Hematopoietic multipotent progenitor cell treated with erythropoietin and hydrocortisone succinate and interleukin-3 and kit ligand, for 8 days (in vitro differentiated cells): ENCODE measurements around the gene CHMP4A.
A peak's percentile ranks its signal among the peaks of the same experiment; 100 is the strongest.

Experiments
- DNase-seq: peaks from one replicate; pipeline ENCODE4 v3.0.0-alpha.2; 2015

Gene CHMP4A

DNA sequence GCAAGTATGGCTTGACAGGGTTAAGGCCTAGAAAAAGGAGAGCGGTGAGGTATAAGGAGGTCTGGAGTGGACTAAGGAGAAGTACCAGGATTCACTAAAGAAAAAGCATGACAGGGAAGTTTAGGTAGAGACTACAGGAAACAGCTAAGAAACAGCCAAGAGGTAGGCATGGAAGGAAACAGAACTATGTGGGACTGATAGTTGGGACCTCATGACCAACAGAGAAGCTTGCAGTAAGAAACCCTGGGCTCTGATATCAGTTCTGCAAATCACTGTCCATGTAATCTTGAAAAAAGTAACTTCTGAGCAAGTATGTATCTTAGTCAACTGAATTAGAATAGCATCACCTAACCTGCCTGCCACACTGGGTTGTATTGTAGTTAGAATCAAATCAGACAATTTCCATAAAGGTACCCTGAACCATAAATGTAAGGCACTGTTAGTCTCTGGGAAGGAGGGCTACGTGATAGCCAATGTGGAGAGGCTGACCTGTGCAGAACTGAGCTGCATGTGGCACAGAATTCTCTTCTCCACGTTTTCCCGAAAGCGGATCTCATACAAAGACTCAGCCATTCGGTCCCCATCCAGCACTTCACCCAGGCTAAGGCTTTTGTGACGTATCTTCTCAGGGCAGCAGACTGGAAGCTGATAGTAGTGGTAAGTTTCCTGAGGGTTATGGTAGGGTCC is 19.0 kb downstream of the CHMP4A start:
- no peak for DNase-seq

GRCh38 chr14:24192933-24193332 is 20.4 kb downstream of the CHMP4A start:
- DNase-seq = no peak

GRCh38 chr14:24190416-24190815 is 22.9 kb downstream of the CHMP4A start:
- DNase-seq = no peak

- DNase-seq = no peak
These were observed 23.8 kb downstream of the CHMP4A start for GRCh38 chr14:24189460-24189859.

GRCh38 chr14:24189059-24189375 is 24.3 kb downstream of the CHMP4A start:
- DNase-seq = no peak

GRCh38 chr14:24188251-24189058 is 24.8 kb downstream of the CHMP4A start, which contains the start of gene IPO4:
IPO4 (minus strand) TSS chr14:24188816; CDS start chr14:24188787, 29 bp downstream.
- peak; percentile 97 for DNase-seq

- no peak for DNase-seq
These were observed 25.8 kb downstream of the CHMP4A start for GRCh38 chr14:24187539-24187915.

- no peak for DNase-seq
These were observed 26.3 kb downstream of the CHMP4A start for GRCh38 chr14:24186831-24187538.

DNA sequence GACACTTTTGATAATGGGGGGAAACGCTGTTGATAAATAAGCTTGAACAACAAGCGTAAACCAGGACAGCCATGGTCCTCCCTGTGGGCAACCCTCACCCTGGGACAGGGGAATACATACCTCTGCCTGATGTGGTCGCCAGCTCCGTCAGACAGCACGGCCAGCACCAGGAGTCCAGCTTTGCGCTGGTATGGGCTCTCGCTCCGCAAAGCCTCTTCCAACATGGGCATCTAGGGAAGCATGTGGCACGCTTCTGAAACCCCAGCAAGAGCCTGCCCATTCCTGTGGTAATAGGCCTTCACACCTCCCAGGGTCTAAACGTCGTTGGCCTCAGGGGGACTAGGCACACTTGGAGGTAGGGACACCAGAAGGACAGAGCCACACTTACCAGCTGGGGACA is 27.5 kb downstream of the CHMP4A start:
- DNase-seq = no peak

DNA sequence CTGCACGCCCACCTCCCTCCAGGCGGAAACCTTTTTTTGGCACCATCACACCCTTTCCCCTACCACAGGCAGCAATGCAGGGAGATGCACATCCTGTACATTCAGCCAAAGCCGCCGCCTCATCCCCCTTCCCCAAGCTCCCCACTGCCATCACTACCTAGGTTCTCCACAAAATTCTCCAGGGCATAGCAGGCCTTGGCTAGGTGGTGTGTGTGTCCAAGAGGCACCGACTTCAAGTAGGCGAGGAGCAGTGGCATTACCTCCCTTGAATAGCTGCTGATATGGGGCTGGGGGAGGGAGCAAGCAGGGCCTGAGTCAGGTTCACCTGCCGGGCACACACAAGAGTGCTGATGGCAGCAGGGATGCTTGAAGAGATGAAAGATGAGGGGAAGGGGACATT is 28.3 kb downstream of the CHMP4A start:
- DNase-seq = no peak

- no peak for DNase-seq
These were observed 29.0 kb downstream of the CHMP4A start for GRCh38 chr14:24184104-24184970.

GRCh38 chr14:24183014-24183481 is 30.2 kb downstream of the CHMP4A start:
- no peak for DNase-seq

GRCh38 chr14:24182110-24182882 is 31.0 kb downstream of the CHMP4A start:
- no peak for DNase-seq

DNA sequence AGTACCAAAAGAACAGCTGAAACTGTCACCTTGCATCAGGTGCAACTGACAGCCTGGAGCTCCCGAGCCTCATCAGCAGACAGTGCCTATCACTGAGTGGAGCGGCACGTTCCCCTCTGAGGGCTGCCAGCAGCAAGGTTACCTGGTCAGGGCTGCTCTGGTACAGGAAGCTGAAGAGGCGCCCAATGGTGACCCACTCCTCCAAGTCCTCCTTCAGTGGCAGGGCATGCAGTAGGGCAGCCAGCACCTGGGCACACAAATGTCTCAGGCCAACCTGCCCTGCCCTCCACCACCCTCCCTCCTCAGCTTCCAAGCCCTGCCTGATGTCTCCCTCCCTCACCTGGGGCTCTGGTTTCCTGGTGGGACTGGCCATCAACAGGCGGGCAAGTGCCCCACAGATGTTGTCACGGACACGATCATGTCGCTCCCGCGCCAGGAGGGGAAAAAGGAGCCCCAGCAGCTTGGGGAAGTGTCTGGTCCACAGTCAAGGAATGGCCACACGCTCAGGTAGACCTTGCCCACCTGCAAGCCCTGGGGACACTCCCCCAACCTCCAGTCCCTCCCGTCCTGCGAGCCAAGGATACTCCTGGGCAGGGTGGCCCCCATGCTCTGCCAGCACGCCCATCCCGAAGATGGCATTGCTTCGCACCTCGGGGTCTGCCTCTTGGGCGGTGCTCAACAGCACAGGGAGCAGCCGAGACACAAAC is 31.8 kb downstream of the CHMP4A start:
- no peak for DNase-seq

DNA sequence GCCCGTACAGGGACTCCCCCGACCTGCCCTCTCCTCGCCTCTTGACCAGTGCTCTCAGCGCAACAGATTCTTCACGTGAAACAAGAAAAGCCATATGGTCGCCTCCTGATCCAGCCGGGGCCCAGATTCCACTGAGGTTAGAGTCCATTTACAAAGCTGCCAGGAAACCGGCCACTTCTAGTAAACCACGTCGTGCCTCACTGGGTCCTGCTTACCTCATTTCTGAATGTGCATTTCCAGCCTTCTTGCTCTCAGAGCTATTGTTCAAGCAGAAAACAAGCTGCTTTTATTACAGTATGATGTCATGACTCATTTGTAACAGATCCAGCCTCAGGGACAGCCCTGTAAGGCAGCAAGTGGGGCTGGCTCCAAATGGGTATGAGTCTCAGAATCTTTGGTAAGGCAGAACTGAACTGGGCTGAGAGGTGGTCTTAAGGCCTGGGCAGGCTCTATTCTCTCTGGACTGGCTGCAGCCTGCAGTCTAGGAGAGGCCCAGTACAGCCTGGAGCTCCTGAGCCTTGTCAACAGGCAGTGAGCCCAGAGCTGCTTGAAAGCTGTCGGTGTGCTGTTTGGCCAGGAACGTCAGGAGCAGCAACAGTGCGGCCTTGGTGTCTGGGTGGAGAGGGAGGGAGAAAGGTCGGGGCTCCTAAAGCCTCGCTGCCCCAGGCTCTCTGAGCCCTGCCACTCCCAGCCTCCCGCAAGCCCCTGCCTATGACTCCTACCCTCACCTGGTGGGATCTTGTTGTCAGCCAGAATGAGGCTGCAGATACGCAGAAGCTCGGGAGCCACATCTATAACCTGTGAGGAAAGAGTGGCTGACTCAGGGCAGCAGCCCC is 33.1 kb downstream of the CHMP4A start:
- no peak for DNase-seq

GRCh38 chr14:24179294-24179960 is 33.9 kb downstream of the CHMP4A start:
- no peak for DNase-seq

DNA sequence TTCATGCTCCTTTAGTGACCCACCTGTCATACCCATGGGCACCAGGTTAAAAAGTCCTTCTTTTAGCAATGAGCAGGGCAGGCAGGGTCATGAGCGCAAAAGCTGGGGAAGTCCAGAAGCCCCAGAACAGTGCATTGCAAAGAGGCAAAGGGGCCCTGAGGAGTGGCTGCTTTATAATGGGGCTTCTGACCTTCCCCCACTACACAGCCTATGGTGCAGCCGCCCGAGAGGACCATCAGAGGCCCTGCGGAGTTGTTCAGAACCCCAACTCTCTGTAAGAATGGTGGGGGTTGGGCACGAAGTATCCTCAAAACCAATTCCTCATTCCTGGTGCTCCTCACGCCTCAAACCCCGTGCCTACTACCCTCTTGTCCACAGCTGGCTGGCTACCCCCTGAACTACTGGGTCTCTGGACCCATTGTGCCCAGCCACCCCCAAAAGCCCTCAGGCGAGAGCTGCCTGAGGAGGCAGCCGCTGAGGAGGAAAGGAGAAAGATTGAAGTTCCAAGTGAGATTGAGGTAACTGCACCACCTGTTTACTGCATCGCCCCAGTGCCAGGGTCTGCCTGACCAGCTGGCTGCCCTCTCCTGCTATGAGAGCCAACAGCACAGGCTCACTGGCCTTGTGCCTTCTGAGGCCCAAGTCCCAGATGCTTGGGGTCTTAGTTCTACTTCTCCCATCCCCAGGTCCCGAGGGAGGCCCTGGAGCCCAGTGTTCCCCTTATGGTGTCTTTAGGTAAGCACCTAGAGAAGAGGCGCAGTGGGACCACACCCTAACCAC is 34.7 kb downstream of the CHMP4A start:
- no peak for DNase-seq

- DNase-seq = no peak
These were observed 35.4 kb downstream of the CHMP4A start for GRCh38 chr14:24177891-24178290.
